Superior temporal gyrus (tissue), 1 donor: ENCODE measurements around the gene NSF.

ENCODE experiments used
- DNase-seq: peaks from one replicate; pipeline ENCODE4 v3.0.0-alpha.2; 2016; ENCODE audit errors: extremely low spot score

NSF gene

DNA sequence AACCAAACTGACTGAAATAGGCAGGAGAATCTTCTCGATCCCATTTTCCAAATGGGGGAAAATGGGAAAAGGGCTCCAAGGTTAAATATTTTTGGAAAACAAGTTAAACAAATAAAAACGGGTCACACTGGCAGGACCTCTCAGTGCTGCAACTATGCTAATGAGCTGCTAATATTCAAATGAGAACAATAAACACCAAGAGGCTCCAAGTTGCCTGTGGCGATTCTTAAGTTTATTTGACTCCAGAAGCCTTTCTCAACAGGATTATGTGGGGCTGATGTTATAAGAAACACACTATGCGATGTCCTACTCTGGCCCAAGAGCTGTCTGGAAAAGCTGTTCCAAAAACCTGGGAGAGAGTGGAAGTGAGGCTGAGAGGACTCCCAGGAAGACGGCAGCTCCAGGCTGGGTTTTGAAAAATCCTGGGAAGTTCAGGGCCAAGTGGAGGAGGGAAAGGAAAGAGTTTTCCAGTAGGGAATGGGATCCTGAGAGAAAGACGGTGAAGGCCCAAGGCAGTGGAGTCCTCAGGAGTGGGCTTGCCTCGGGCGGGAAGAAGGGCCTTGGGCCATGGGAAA, 206.6 kb downstream of the NSF start:
- no peak for DNase-seq

DNA sequence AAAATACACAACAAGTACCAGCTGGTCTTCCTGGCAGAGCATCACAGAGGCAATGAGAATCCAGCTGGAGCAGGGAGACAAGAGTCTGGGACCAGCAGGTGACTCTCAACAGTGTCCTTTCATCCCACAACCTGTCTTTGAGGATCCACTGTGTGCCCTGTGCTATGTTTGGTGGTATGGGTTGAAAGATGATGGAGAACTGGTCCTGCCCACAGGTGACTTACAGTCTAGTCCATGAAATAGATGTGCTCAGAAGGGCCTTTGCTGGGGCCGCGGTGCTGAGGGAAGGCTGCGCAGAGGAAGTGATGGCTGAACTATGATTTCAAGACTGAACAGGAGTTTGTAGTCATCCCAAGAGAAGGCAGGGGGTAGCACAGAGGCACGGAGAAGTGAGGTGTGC, 210.1 kb downstream of the NSF start:
- no peak for DNase-seq

DNA sequence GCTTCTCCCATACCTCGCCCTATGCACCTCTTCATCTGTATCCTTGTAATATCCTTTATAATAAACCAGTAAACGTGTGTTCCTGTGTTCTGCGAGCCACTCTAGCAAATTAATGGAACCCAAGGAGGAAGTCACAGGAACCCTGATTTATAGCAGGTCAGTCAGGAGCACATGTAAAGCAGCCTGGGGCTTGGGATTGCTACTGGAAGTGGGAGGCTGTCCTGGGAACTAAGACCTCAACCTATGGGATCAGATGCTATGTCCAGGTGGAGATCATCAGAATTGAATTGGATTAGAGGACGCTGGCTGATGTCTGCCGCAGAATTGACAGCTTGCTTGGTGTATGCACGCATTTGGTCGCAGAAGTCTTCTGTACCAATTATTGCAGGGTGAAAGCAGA, 212.3 kb downstream of the NSF start:
- DNase-seq = no peak

- DNase-seq = no peak
Measured at GRCh38 chr17:46803544-46803943, 213.1 kb downstream of the NSF start.

DNA sequence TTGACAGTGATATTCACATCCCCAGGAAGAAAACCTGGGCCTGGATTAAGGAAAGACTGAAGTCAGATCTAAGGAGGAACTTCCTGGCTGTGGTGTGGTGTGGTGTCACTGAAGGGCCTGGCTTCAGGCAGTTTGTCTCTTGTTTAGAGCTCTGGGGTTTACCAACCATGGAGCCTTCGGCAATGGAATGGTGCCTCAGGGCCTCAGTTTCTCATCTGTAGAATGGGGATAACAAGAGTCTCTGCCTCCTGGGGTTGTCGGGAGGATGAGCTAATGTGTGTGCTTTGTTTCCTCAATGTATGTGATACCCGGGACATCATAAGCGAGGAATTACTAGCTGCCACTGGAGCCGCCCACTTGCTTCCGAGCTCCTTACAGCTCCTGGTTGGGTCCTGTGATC, 215.3 kb downstream of the NSF start:
- DNase-seq = no peak
